A549 (cell line): ENCODE data around the gene COLEC12.

Experiments used
- CEBPB ChIP-seq, 2 experiments: fragments of >200 bp in 1 of 2; sonication (Bioruptor Twin) in 1 of 2; formaldehyde crosslinking in 1 of 2; IDR thresholded peaks; 2 replicates each; pipeline ENCODE4 v1.6.1; 2012 to 2016
- KDM1A ChIP-seq: fragments of 200-600 bp; sonication (generic); IDR thresholded peaks from 2 replicates; pipeline ENCODE4 v1.6.1; 2016; ENCODE audit warnings: low read depth, mild to moderate bottlenecking
- NR3C1 ChIP-seq: fragments of >200 bp; sonication (Bioruptor Twin); formaldehyde crosslinking; IDR thresholded peaks from 3 replicates; pipeline ENCODE4 v1.6.1; 2017
- POLR2A ChIP-seq: IDR thresholded peaks from 2 replicates; pipeline ENCODE4 v1.6.1; 2012; ENCODE audit warnings: mild to moderate bottlenecking, low read length
- RAD21 ChIP-seq, 2 experiments: fragments of >200 bp in 1 of 2; sonication (Bioruptor Twin) in 1 of 2; formaldehyde crosslinking in 1 of 2; IDR thresholded peaks in 1 of 2; conservative IDR thresholded peaks in 1 of 2; 2 replicates in 1 of 2; 3 replicates in 1 of 2; pipeline ENCODE4 v1.6.1; 2012 to 2018; ENCODE audit warnings: inconsistent platforms in 1 of 2
- RNF2 ChIP-seq: fragments of 200-600 bp; sonication (generic); IDR thresholded peaks from 2 replicates; pipeline ENCODE4 v1.6.1; 2016; ENCODE audit warnings: low read depth, mild to moderate bottlenecking, antibody characterized with exemption, moderate library complexity, borderline replicate concordance

GRCh38 chr18:407626-408224 is 92.8 kb downstream of the COLEC12 start:
- no peak for TF ChIP-seq RNF2
- TF ChIP-seq CEBPB (IDR thresholded peaks at IDR 0.05) = no peak
- no peak for TF ChIP-seq RAD21 (conservative IDR thresholded peaks at IDR 0.05 in 1 of 2, IDR thresholded peaks at IDR 0.05 in 1 of 2)
- no peak for TF ChIP-seq POLR2A
- no peak for TF ChIP-seq KDM1A
- no peak for TF ChIP-seq NR3C1
